ENCODE data around the gene LRRC40. TPM values are rescaled to one million over a fixed set of nuclear protein-coding genes. Genes with fewer than 3 reads are reported as not detected.

LRRC40 gene
- total and polyA plus RNA-seq, 2 donors from 2014 or later, result 7.5 to 13.3 TPM

- intact Hi-C loops (cut with DNase I), result no loop called here
- H3K27ac ChIP-seq (ENCODE audit: low read depth in 2 of 2, low read length in 2 of 2), result no peak overlapping the region
- FAIRE-seq (no peak), DNase-seq (no peak)
- H3K9me3 ChIP-seq (ENCODE audit: control insufficient read depth in 2 of 3, insufficient read depth in 1 of 3, low read length in 3 of 3), result no peaks in the 10 kb centered on the region
- TF ChIP-seq CTCF (IDR thresholded peaks at IDR 0.05; ENCODE audit: borderline replicate concordance, extremely low read depth, insufficient read depth), result no peak
- no peak overlapping the region for H3K4me3 ChIP-seq (ENCODE audit: low read length in 3 of 3)
- H3K36me3 ChIP-seq (ENCODE audit: control insufficient read depth in 2 of 3, insufficient read depth in 3 of 3, low read length in 3 of 3), result no peaks in the 10 kb centered on the region
- H3K4me1 ChIP-seq (ENCODE audit: control insufficient read depth in 2 of 3, insufficient read depth in 2 of 3, low read depth in 1 of 3, low read length in 3 of 3), result peaks cover 0 to 2% (median 0%) of the 10 kb centered on the region in 3 donors
- no peak overlapping the region for H3K9ac ChIP-seq (ENCODE audit: low read length in 3 of 3)
- no peaks in the 10 kb centered on the region for H3K27me3 ChIP-seq (ENCODE audit: control insufficient read depth, insufficient read depth, low read length)
Observed at GRCh38 chr1:70140894-70141293, 64.5 kb downstream of the LRRC40 start.

DNA sequence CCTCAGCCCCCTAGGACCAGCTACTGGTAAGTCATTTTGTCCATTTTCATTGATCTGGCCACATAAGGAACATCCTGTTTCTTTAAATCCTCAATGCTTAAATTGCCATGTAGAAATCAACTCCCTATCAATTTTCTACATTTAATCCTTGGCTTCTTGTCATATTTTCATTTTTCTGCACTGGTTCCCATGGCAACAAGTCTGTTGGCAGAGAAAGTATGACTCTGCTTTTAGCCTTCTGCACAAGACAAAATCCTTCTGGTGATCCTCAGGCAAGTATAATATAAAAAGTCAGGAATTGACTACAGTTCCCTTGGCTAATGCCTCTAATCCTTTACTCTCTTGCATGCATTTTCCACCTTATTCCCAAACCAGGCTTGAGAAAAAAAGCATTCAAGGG is 65.0 kb downstream of the LRRC40 start:
- H3K9ac ChIP-seq (ENCODE audit: low read length in 3 of 3), result no peak overlapping the region
- no peak for TF ChIP-seq CTCF (IDR thresholded peaks at IDR 0.05; ENCODE audit: borderline replicate concordance, extremely low read depth, insufficient read depth)
- DNase-seq (peak in 2 of 5 donors; percentile 49 to 82), FAIRE-seq (no peak)
- intact Hi-C loops (cut with DNase I), result no loop called here
- H3K4me3 ChIP-seq (ENCODE audit: low read length in 3 of 3), result no peak overlapping the region
- H3K27me3 ChIP-seq (ENCODE audit: control insufficient read depth, insufficient read depth, low read length), result no peaks in the 10 kb centered on the region
- no peaks in the 10 kb centered on the region for H3K9me3 ChIP-seq (ENCODE audit: control insufficient read depth in 2 of 3, insufficient read depth in 1 of 3, low read length in 3 of 3)
- no peaks in the 10 kb centered on the region for H3K36me3 ChIP-seq (ENCODE audit: control insufficient read depth in 2 of 3, insufficient read depth in 3 of 3, low read length in 3 of 3)
- H3K4me1 ChIP-seq (ENCODE audit: control insufficient read depth in 2 of 3, insufficient read depth in 2 of 3, low read depth in 1 of 3, low read length in 3 of 3), result peaks cover 0 to 2% (median 0%) of the 10 kb centered on the region in 3 donors
- no peak overlapping the region for H3K27ac ChIP-seq (ENCODE audit: low read depth in 2 of 2, low read length in 2 of 2)

GRCh38 chr1:70134148-70134547 is 71.2 kb downstream of the LRRC40 start:
- no peak for TF ChIP-seq CTCF (IDR thresholded peaks at IDR 0.05; ENCODE audit: borderline replicate concordance, extremely low read depth, insufficient read depth)
- intact Hi-C loops (cut with DNase I), result no loop called here
- Histone ChIP-seq H3K9me3 (ENCODE audit: control insufficient read depth in 2 of 3, insufficient read depth in 1 of 3, low read length in 3 of 3) (no peaks in the 10 kb centered on the region), H3K27ac (ENCODE audit: low read depth in 2 of 2, low read length in 2 of 2) (no peak overlapping the region), H3K9ac (ENCODE audit: low read length in 3 of 3) (no peak overlapping the region), H3K4me3 (ENCODE audit: low read length in 3 of 3) (no peak overlapping the region), H3K36me3 (ENCODE audit: control insufficient read depth in 2 of 3, insufficient read depth in 3 of 3, low read length in 3 of 3) (no peaks in the 10 kb centered on the region), H3K4me1 (ENCODE audit: control insufficient read depth in 2 of 3, insufficient read depth in 2 of 3, low read depth in 1 of 3, low read length in 3 of 3) (peaks cover 0 to 4% (median 0%) of the 10 kb centered on the region in 3 donors), H3K27me3 (ENCODE audit: control insufficient read depth, insufficient read depth, low read length) (no peaks in the 10 kb centered on the region)
- DNase-seq, result peak in 1 of 5 donors; percentile 29
- no peak for FAIRE-seq

DNA sequence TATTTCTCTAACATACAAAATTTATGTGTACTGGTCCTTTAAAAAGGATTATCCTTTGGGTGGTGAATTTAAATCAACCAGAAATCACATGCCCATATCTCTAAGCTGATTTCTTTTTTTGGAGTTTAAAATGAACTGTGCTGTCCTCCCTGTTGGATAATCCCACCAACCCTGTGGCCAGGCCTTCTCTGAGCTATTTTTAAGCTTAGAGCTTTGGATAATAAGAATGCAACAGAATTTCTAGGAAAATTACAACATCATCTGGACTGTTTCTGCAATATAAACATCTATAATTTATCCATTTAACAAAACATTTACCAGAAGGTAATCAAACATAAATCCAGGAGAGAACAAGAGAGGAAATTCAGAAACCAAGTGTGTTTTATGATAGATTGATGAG is 88.3 kb downstream of the LRRC40 start:
- no peaks in the 10 kb centered on the region for H3K9me3 ChIP-seq (ENCODE audit: control insufficient read depth in 2 of 3, insufficient read depth in 1 of 3, low read length in 3 of 3)
- intact Hi-C loops (cut with DNase I), result no loop called here

More for the DNA sequence above, 88.3 kb downstream of the LRRC40 start:
- Histone ChIP-seq H3K36me3 (ENCODE audit: control insufficient read depth in 2 of 3, insufficient read depth in 3 of 3, low read length in 3 of 3) (no peaks in the 10 kb centered on the region), H3K4me3 (ENCODE audit: low read length in 3 of 3) (no peak overlapping the region), H3K9ac (ENCODE audit: low read length in 3 of 3) (no peak overlapping the region), H3K27ac (ENCODE audit: low read depth in 2 of 2, low read length in 2 of 2) (no peak overlapping the region), H3K27me3 (ENCODE audit: control insufficient read depth, insufficient read depth, low read length) (no peaks in the 10 kb centered on the region), H3K4me1 (ENCODE audit: control insufficient read depth in 2 of 3, insufficient read depth in 2 of 3, low read depth in 1 of 3, low read length in 3 of 3) (no peaks in the 10 kb centered on the region)
- DNase-seq, result no peak
- FAIRE-seq, result no peak
- no peak for TF ChIP-seq CTCF (IDR thresholded peaks at IDR 0.05; ENCODE audit: borderline replicate concordance, extremely low read depth, insufficient read depth)

All from kidney (tissue), 14 donors.